LNCAP (cell line): ENCODE measurements around the gene LIN9.

ENCODE experiments used
- CTCF ChIP-seq: fragments of 450-650 bp; IDR thresholded peaks from 2 replicates; pipeline ENCODE4 v1.5.1; 2017; ENCODE audit warnings: mild to moderate bottlenecking

Gene LIN9

DNA sequence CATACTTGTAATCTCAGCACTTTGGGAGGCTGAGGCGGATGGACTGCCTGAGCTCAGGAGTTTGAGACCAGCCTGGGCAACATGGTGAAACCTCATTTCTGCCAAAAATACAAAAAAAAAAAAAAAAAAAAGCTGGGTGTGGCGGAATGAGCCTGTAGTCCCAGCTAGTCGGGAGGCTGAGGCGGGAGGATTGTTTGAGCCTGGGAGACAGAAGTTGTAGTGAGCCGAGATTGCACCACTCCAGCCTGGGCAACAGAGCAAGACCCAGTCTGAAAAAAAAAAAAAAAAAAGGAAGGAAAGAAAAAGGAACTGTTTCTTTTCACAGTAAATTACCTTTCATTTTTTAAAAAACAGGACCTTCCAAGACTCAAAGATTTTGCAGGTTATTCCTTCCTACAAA lies 29.5 kb downstream of the LIN9 start:
- no peak for TF ChIP-seq CTCF

- no peak for TF ChIP-seq CTCF
Observed at GRCh38 chr1:226277897-226278296, 31.1 kb downstream of the LIN9 start.

- no peak for TF ChIP-seq CTCF
Observed at GRCh38 chr1:226276987-226277386, 32.0 kb downstream of the LIN9 start.

GRCh38 chr1:226276077-226276682 lies 32.8 kb downstream of the LIN9 start:
- no peak for TF ChIP-seq CTCF

- TF ChIP-seq CTCF = no peak
Observed at GRCh38 chr1:226274138-226274537, 34.8 kb downstream of the LIN9 start.

DNA sequence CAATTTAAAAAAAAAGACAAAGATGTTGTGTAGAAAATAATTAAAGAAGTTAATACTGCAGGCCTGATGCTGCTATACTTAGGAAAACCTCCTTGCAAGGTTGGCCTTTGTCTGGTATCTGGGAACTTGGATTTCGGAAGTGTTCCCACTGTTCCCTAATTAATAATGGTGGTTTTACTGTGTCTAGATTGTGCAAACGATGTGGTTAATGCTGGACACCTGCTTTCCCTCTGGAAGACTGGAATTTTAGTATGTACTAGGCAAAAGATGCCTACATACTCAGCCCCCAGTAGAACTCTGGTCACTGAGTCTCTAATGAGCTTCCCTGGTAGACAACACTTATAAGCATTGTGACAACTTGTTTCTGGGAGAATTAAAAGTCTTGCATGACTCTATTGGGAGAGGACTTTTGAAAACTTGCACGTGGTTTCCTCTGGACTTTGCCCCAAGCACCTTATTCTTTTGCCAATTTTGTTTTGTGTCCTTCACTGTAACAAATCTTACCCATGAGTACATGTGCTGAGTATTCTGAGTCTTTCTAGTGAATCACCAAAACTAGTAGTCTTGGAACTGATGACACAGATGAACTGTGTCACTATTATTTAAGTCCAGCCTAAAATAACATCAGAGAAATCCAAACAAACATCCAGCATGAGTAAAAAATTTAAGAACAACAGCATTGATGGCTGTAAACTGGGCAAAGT lies 40.4 kb downstream of the LIN9 start:
- TF ChIP-seq CTCF = no peak

GRCh38 chr1:226261818-226262217 lies 47.1 kb downstream of the LIN9 start:
- TF ChIP-seq CTCF = no peak
